HG03439 (cell line): ENCODE measurements around the gene TMEM37.

ENCODE experiments used
- ATAC-seq: cut with Tn5 transposase; IDR thresholded peaks from one replicate; pipeline ENCODE4 v1.9.1; 2021; ENCODE audit warnings: mild to moderate bottlenecking, moderate library complexity; ENCODE audit not compliant: unreplicated experiment

Gene TMEM37

GRCh38 chr2:119475857-119476244 lies 44.2 kb downstream of the TMEM37 start:
- no peak for ATAC-seq

GRCh38 chr2:119476301-119477112 lies 44.9 kb downstream of the TMEM37 start:
- ATAC-seq = peak; percentile 60

GRCh38 chr2:119477113-119477505 lies 45.5 kb downstream of the TMEM37 start:
- no peak for ATAC-seq

GRCh38 chr2:119478188-119478977 lies 46.7 kb downstream of the TMEM37 start:
- ATAC-seq = no peak

- no peak for ATAC-seq
These were observed 47.3 kb downstream of the TMEM37 start for GRCh38 chr2:119478978-119479295.

GRCh38 chr2:119480184-119480583 lies 48.5 kb downstream of the TMEM37 start:
- no peak for ATAC-seq

- no peak for ATAC-seq
These were observed 49.1 kb downstream of the TMEM37 start for GRCh38 chr2:119480718-119481142.

- no peak for ATAC-seq
These were observed 50.1 kb downstream of the TMEM37 start for GRCh38 chr2:119481501-119482455.

- no peak for ATAC-seq
These were observed 51.1 kb downstream of the TMEM37 start for GRCh38 chr2:119482481-119483394.

GRCh38 chr2:119483395-119483753 lies 51.7 kb downstream of the TMEM37 start:
- no peak for ATAC-seq

GRCh38 chr2:119483896-119484718 lies 52.5 kb downstream of the TMEM37 start:
- ATAC-seq = no peak

GRCh38 chr2:119484834-119485233 lies 53.2 kb downstream of the TMEM37 start:
- no peak for ATAC-seq

GRCh38 chr2:119485336-119486110 lies 53.9 kb downstream of the TMEM37 start:
- ATAC-seq = no peak

GRCh38 chr2:119486196-119486827 lies 54.7 kb downstream of the TMEM37 start:
- no peak for ATAC-seq

GRCh38 chr2:119486886-119487285 lies 55.2 kb downstream of the TMEM37 start:
- ATAC-seq = no peak

- ATAC-seq = no peak
These were observed 56.0 kb downstream of the TMEM37 start for GRCh38 chr2:119487434-119488244.
